Astrocyte of the spinal cord (primary cell): ENCODE data around the gene HDHD3.
"Not testable (repeated sequence)": the region's sequence is repeated elsewhere in the genome, so short reads cannot be mapped to it uniquely, and the experiment has no call there.

Source experiments
- DNase-seq: peaks from one replicate; pipeline ENCODE4 v3.0.0; 2011; ENCODE audit warnings: low read depth, low spot score
- H3K4me3 ChIP-seq: 2 replicates; pipeline ENCODE4 v1.5.1; 2011; ENCODE audit warnings: low read depth, mild to moderate bottlenecking, low read length, moderate library complexity
- in situ Hi-C: cut with HindIII; loops from 2 replicates; pipeline ENCODE4 v1.10.0; 2017; ENCODE audit warnings: low sequenced_read_pairs
- TF ChIP-seq, protein P1 (sequence below): IDR thresholded peaks from 2 replicates; pipeline ENCODE4 v1.5.1; 2012; ENCODE audit warnings: low read depth, mild to moderate bottlenecking, low read length, inconsistent platforms

The HDHD3 gene

DNA sequence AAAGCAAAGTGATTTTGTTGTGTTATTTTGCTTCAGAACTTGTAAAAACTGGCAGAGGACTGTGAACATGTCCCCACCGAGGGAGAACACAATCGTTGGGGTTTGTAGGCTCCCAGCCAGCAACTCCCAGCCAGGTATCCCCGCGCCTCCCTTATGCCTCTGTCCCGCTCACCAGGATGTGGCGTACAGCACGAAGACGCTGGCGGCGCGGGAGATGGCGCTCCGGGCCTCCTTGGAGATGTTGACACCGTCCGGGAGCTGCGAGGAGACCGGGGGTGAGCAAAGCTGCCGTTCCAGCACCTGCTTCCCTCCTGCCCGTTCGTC, 33.1 kb upstream of the HDHD3 start:
- peak overlapping the region; percentile 98 for H3K4me3 ChIP-seq
- in situ Hi-C loops, result loop anchor here (25.0 kb wide), 1 partner anchor 252 kb away; no protein-coding TSS in a partner anchor
- TF ChIP-seq, protein P1, sequence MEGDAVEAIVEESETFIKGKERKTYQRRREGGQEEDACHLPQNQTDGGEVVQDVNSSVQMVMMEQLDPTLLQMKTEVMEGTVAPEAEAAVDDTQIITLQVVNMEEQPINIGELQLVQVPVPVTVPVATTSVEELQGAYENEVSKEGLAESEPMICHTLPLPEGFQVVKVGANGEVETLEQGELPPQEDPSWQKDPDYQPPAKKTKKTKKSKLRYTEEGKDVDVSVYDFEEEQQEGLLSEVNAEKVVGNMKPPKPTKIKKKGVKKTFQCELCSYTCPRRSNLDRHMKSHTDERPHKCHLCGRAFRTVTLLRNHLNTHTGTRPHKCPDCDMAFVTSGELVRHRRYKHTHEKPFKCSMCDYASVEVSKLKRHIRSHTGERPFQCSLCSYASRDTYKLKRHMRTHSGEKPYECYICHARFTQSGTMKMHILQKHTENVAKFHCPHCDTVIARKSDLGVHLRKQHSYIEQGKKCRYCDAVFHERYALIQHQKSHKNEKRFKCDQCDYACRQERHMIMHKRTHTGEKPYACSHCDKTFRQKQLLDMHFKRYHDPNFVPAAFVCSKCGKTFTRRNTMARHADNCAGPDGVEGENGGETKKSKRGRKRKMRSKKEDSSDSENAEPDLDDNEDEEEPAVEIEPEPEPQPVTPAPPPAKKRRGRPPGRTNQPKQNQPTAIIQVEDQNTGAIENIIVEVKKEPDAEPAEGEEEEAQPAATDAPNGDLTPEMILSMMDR, result no peak
- DNase-seq, result no peak

DNA sequence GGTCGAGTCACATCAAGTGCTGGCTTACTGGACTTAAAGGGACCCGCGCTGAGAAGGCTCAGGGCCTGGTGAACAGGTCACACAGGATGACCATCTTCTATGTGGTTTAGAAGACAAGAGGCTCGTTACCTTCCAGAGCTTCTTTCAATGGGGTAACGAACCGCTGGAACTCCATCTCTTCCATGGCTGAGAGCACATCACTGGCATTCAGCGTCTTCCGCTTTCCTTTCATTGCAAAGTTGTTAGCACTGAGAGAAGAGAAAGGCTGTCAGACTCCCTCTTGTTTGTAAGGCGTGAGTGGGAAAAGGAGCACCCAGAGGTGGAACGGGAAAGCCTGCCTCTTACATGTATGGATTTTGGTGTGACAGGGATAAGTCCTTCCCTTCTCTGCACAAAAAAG, 32.7 kb upstream of the HDHD3 start:
- DNase-seq, result no peak
- TF ChIP-seq, protein P1, result no peak
- peak overlapping the region; percentile 98 for H3K4me3 ChIP-seq

DNA sequence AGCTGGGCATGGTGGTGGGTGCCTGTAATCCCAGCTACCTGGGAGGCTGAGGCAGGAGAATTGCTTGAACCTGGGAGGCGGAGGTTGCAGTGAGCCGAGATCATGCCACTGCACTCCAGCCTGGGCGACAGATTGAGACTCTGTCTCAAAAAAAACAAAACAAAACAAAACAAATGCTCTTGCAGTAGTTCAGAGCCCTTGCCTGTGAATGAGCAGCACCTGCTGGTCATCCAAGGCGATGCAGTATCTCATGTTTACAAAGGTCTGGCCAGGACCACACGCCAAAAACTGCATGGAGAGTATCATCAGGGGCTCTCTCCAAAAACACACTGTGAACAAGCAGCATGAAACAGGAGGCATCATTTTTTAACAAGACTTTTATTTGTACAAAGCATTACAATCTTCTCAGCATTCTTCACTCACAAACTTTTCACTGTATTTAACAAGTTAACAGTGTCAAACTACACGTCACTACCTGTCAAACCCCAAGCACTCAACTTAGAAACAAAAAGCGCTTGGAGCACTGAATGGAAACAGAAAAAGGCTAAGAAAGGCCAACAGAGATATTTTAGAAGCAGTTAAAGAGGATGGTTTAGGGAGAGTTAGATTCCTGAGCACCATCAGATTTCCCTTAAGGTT, 30.2 kb upstream of the HDHD3 start:
- TF ChIP-seq, protein P1, result peak; percentile 89
- in situ Hi-C loops, result loop anchor here (25.0 kb wide), 1 partner anchor 255 kb away; no protein-coding TSS in a partner anchor
- DNase-seq, result peak; percentile 77
- H3K4me3 ChIP-seq, result not testable (repeated sequence)

More for the DNA sequence above, 32.7 kb upstream of the HDHD3 start:
- in situ Hi-C loops, result loop anchor here (25.0 kb wide), 1 partner anchor 253 kb away; no protein-coding TSS in a partner anchor

DNA sequence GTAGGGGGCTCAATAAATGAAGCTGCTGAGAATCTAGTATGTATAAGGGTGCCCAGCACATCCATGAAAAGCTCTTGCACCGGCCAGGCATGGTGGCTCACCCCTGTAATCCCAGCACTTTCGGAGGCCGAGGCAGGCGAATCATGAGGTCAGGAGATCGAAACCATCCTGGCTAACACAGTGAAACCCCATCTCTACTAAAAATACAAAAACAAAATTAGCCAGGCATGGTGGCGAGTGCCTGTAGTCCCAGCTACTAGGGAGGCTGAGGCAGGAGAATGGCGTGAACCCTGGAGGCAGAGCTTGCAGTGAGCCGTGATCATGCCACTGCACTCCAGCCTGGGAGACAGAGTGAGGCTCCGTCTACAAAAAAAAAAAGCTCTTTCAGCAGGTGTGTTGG, 29.6 kb upstream of the HDHD3 start:
- H3K4me3 ChIP-seq, DNase-seq: not testable (repeated sequence)
- in situ Hi-C loops, result loop anchor here (25.0 kb wide), 1 partner anchor 256 kb away; no protein-coding TSS in a partner anchor

DNA sequence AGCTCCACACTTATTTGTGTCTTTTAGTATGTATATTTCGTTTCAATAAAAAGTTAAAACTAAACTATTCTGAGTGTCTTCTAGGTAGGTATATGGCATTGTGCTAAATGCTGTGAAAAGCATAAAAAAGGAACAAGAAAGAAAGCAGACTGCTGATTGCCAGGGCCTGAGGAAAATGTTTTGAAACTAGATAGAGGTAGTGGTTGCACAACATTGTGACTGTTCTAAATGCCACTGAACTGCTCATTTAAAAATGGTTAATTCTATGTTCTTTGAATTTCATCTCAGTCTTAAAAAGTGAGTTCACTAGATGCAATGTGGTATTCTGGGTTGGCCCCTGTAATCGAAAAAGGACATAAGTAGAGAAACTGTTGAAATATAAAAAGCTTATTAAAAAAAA, 26.9 kb upstream of the HDHD3 start:
- in situ Hi-C loops, result loop anchor here (25.0 kb wide), 1 partner anchor 259 kb away; no protein-coding TSS in a partner anchor

DNA sequence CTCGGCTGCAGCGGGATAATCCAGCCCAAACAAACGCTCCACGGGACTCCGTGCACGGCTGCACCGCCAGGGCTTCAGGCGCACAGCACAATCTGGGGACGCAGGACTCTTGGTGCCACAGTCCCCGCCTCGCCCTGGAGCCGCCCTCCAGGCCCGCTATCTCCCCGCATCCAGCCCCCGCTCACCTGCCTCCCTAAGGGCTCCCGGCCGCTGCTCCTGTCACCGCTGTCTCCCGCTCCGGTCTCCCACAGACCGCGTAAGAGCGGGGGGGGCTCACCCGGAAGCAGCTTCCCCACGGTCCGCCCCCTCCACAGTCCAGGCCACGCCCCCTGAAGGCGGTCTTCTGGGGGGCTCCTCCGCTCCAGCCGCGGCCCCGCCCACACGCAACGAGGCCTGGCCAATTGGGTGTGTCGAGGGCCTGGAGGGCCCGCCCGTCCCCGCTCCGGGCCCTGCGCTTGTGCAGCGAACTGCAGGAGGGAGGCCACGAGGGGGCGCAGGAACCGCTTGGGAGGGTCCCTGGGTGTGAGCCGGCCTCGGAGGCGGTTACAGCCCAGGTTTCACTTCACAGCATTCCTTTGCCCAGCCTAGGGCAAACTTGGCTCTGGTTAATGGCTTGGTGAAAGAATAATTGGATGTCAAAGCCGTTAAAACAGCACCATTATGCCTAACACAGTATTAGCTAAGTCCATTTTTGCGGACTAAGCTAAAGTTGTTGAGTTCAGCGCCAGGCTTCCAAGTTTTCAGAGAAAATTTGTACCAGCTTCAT, 24.4 kb upstream of the HDHD3 start, which contains the start of gene ALAD:
Gene ALAD, minus strand, starts transcription at position 258 of the 766 bp plus-strand sequence. CDS start 7,725 bp downstream, outside the sequence.
- peak within 1 kb of the TSS; percentile 88 for H3K4me3 ChIP-seq
- peak; percentile 99 for DNase-seq
- TF ChIP-seq, protein P1, result peak; percentile 95
- in situ Hi-C loops, result loop anchor here (25.0 kb wide), 1 partner anchor 261 kb away; no protein-coding TSS in a partner anchor

More for the DNA sequence above, 26.9 kb upstream of the HDHD3 start:
- DNase-seq, result no peak
- TF ChIP-seq, protein P1, result no peak
- H3K4me3 ChIP-seq, result no peak overlapping the region

DNA sequence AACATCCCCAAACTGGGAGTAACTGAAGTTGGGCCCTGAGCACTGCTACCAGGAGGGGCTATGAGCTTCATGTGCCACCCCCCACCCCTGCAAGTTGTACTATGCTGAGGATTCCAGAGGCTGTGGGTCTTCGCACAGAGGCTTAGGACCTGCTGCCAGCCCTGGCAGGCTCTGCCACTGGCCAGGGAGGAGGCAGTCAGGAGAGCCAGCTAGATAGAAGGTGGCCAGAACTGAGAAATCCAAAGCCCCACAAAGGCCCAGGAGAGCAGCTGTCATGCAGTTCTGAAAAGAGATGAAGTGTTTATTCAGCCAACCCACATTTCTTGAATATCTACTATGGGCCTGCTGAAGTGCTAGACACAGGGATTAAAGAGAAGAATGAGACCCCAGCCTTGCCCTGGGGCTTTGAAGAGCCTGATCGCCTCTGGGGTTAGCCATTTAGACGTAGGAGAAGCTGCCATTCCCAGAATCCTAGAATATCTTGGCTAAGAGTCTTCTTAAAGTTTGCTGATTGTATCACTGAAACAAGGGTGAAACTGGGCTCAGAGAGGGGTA, 22.9 kb upstream of the HDHD3 start:
- no peak for DNase-seq
- in situ Hi-C loops, result loop anchor here (25.0 kb wide), 1 partner anchor 263 kb away; no protein-coding TSS in a partner anchor
- no peak overlapping the region for H3K4me3 ChIP-seq
- TF ChIP-seq, protein P1, result no peak
